Measurements from ENCODE around the gene TANC1.
A peak's percentile ranks its signal among the peaks of the same experiment; 100 is the strongest.

The TANC1 gene

GRCh38 chr2:159066541-159067156, 98.2 kb downstream of the TANC1 start:
- DNase-seq: no peak

DNA sequence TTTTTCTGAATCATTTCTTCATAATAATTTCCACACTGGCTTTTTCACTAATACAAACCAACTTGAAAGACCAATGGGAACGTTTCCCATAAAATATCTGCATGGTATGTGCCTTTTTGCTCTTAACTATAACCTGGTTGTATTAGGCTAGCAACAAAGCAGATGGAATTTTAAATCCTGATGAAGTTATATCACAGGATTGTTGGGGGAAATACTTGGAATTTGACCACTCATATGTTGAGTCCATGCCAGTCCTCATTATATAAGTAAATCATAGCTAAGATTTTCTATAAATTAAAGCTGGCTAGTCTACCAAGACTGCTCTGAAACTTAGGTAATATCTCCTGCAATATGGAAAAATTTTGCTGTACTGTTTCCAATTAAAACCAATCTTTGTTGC, 99.5 kb downstream of the TANC1 start:
- DNase-seq: no peak

GRCh38 chr2:159069229-159069628, 100.8 kb downstream of the TANC1 start:
- no peak for DNase-seq

- no peak for DNase-seq
Observed at GRCh38 chr2:159070235-159070634, 101.8 kb downstream of the TANC1 start.

DNA sequence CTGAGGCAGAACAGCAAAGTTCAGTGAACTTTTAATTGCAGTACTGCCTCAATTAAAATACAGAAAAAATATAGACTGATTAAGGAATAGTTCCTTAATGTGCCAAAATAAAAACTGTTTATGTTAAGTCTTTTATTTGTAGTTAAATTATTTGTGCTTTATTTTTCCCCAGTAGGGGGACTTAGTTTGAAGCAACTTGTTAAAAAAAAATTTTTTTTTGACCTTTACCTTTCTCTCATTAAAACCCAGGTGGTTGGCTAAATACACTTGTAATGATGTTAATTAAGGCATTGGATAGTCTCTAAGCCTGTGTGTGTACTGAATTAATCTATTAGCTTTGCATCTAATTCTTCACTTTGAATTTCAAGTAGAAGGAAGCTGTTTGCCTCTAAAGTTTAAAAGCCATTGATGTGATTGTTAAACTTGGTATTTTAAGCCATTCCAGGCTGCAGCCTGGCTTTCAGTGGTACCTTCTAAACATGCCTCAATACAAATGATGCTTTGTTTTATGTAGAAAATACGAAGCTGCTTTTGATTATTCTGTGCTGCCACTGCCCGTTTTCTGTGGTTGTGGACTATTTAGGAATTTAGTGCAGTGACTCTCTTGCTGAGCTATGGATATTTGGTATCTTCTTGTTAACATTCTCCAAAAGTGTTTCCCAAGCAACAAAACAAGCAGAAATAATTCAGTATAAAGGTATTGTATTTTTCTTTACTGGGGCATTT, 102.9 kb downstream of the TANC1 start:
- no peak for DNase-seq

DNA sequence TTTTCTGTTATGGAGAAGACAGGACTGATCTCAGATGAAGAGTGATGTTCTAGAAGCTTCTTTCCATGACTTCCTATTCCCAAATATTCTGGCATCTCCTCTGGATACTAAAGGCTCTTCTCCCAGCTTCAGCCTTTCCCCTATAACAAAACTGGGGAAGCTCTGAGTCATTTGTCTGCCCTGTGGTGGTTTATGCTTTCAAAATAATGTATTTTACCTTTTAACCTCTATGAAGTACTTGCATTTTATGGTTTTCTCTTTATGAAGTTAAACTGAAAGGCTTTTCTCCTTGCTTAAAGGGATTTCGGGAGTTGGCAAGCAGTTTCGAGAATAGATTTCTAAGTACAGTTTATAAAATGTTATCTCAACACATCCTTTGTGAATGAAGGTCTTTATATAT, 104.4 kb downstream of the TANC1 start:
- DNase-seq: no peak

DNA sequence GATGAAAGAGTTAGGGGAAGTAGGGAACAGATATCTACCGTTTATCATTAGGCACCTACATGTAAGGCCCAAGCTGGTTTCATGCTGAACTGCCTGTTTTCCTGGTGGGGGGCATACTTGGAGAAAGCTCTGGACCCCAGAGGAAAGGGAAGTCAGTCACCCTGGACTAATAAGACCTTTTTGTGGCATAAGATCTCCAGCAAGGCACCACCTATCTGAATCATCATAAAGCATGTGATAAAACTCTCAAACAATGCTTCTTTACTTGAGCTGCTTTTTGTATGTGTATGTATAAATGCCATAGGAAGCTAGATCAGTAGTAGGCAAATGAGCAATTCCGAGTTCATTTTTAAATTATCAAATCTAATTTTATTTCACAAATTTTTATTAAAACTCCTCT, 104.8 kb downstream of the TANC1 start:
- no peak for DNase-seq

DNA sequence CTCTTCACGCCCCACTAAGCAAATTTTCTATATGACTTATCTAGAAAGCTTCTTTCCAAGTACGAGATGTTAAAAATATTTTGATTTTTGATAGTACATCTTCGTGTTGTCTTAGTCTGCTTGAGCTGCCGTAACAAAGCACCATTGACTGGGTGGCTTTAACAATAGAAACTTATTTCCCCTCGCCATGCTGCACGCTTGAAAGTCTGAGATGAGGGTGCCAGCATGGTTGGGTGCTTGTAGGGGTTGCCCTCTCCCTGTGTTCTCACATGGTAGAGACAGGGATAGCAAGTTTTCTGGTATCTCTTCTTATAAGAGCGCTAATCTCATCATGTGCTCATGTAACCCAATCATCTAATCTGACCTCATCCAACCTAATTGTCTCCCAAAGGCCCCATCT, 106.2 kb downstream of the TANC1 start:
- DNase-seq: no peak

DNA sequence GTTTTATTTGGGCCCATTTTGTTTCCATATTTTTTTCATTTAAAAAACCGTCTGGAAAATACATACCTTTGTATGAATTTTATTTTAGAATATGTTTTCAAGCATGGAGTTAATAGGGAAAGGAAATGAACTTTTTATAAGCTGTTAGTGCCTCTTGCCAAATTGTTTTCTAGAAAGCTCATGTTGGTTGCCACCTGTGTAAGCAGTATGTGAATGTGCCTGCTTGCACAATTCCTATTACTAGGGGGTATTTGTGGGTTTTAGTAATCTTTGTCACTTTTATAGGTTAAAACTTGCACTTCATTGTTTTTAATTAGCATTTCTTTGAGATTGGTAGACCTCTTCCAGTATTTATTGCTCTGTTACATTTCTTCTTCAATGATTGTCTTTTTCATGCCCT, 107.3 kb downstream of the TANC1 start:
- DNase-seq: no peak

GRCh38 chr2:159076241-159076640, 107.8 kb downstream of the TANC1 start:
- no peak for DNase-seq

- DNase-seq: no peak
Observed at GRCh38 chr2:159077869-159078268, 109.4 kb downstream of the TANC1 start.

DNA sequence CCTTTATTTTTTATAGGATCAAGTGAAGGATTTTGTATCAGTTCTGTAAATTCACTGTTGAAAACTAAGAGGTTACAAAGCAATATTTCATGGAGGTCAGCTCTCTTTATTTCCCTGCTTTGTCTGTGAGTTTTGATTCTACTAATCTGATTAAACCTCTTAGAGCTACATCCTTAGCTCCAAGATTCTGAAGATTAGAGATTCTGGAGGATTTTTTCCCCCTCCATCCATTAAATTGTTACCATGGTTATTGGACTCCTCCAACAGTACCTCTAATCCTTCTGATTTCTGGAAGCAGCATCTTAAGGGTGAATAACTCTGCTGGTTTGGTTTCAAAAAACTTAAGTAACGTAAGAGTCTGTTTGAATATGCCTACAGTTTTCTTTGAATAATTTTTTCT, 110.0 kb downstream of the TANC1 start:
- no peak for DNase-seq

DNA sequence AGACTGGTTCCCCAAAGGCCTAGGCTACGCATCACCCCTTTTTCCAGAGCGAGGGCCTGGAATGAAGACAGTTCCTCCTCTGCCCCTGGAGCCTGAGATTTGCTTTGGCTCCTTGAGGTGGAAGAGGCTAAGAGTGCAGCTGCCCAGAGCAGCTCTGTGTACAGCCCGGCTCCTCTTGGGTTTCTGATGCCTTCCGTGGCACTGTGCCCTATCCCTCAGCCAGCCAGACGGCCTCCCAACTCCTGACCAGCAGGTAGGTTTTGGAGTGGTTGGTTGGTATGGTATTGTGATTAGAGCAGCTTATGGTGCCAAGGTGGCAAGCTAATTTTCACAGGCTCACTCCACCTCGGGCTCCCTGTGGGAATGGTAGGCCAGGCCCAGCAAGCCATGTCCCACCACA, 112.2 kb downstream of the TANC1 start:
- no peak for DNase-seq

DNA sequence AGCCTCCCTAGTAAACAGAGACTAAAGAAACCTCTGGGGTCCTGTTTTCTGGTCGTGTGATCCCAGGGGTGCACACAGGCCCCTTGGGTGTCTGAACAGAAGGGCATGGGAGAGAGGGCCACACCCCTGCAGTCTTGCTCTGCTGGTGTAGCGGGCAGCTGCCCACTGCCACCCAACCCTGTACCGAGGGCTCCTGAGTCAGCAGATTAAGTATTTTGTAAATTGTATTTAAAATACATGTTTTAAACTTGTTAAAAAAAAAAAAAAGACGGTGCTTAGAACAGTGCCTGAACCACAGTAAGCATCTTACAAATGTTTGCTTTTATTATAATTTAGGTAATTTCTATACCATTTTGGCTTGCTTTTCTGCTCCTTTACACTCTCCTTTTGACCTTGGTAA, 113.7 kb downstream of the TANC1 start:
- DNase-seq: no peak

DNA sequence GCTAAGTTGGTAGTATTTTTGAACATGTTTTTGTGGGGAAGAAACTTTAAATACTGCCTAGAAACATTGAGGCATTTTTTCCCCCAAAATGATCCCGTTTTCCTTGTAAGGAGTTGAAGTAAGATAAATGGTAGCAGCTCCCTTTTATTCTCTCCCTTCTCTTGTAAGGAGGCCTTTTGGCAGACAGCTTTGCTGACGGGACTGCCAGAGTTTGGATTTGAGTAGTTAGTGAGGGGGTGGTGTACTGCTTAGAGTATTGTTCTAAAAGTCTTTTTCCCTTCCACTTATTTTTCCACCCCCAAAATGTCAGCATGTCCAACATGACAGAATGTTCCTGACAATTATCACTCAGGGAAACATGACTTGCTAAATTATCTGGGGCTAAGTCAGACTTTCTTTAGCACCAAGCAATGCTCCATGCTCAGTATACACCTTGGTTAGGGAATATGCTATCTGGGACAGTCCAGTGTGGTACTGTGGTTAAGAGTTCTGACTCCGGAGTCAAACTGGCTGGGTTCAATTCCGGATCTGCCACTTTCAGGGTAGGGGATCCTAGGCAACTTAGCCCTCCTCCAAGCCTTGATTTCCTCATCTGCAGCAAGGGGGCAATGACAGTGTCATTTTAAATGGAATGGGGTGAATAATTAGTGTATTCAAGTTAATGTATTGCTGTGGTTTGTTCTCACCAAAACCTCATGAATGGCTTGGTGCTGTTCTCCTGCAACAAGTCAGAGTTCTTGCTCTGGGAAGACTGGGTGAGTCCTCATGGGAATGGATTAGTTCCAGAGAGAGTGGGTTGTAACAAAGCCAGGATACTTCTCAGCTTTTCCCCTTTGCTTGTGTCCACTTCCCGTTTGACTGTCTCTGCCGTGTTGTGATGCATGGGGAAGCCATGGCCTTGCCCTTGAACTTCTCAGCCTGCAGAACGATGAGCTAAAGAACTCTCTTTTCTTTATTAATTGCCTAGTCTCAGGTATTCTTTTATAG, 116.2 kb downstream of the TANC1 start:
- DNase-seq: no peak

DNA sequence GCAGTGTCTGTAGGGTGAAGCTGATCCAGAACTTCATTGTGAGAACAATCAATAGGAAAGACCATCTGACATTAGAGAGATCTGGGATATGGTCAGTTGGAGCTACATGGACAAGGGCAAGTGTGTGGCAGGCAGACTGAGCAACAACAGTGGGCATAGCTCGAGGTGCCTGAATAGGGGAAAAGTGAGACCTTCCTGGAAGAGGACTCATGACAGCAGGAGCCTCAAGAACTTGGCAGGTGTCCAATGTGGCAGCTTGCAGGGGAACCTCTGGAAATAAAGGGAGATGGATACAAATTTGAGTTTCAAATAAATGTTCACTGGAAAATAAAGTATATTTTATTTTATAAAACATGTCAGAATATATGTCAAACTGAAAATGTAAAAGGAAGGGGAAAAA, 117.9 kb downstream of the TANC1 start:
- no peak for DNase-seq

GRCh38 chr2:159086826-159087225, 118.4 kb downstream of the TANC1 start:
- no peak for DNase-seq

- DNase-seq: peak; percentile 30
Observed at GRCh38 chr2:159088906-159089305, 120.5 kb downstream of the TANC1 start.

- DNase-seq: no peak
Observed at GRCh38 chr2:159089543-159089942, 121.1 kb downstream of the TANC1 start.

GRCh38 chr2:159090514-159091201, 122.2 kb downstream of the TANC1 start:
- DNase-seq: no peak

DNA sequence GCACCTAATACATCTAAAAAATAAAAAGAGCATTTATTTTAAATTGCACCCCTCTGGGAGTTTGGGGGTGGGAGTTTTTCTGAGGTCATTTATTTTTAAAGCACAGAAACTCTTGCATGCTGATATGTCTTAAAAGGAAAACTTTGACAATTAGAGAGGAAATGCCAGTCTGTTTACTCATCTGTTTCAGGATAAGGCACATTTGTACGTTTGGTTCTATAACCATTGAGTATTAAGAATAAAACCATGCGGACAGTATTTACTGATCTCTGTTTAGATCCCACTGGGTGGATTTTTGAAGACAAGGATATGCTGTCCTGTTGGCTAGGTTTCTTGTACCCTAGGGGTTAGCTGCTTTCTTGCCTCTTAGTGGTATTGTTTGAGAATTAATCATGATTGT, 122.9 kb downstream of the TANC1 start:
- no peak for DNase-seq

DNA sequence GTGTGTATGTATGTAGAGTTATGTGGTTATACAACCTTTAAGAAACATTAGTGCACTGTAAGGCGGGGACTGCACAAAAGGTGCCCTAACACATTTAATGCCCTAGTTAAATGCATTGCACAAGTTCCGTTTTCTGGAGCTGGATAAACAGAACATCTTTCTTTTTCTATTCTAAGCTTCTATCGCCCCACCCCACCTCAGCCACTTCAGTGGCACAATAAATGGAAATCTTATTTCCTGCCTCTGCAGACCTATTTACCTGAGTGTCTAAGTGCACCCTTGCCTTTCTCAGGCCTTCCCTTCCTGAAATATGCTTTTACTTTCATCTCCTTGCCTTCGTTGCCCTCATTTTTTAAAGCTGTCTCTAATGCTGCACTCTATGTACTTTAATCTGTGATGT, 123.5 kb downstream of the TANC1 start:
- no peak for DNase-seq

GRCh38 chr2:159093497-159093896, 125.1 kb downstream of the TANC1 start:
- no peak for DNase-seq

Measured in OCI-M1 (cell line).